Measurements from ENCODE around the gene DPYSL5.

DPYSL5 gene

GRCh38 chr2:26883956-26884355, 36.0 kb downstream of the DPYSL5 start:
- no peak overlapping the region for H3K4me3 ChIP-seq (ENCODE audit: low read length)
- no peak for TF ChIP-seq CTCF (conservative IDR thresholded peaks at IDR 0.05; ENCODE audit: low read depth, low read length)
- DNase-seq (ENCODE audit: low read depth), result no peak

- no peak for TF ChIP-seq CTCF (conservative IDR thresholded peaks at IDR 0.05; ENCODE audit: low read depth, low read length)
- peak; percentile 75 for DNase-seq (ENCODE audit: low read depth)
- H3K4me3 ChIP-seq (ENCODE audit: low read length), result no peak overlapping the region
Measured at GRCh38 chr2:26884486-26884885, 36.6 kb downstream of the DPYSL5 start.

GRCh38 chr2:26885651-26886329, 37.9 kb downstream of the DPYSL5 start:
- no peak for DNase-seq (ENCODE audit: low read depth)
- TF ChIP-seq CTCF (conservative IDR thresholded peaks at IDR 0.05; ENCODE audit: low read depth, low read length), result no peak
- no peak overlapping the region for H3K4me3 ChIP-seq (ENCODE audit: low read length)

DNA sequence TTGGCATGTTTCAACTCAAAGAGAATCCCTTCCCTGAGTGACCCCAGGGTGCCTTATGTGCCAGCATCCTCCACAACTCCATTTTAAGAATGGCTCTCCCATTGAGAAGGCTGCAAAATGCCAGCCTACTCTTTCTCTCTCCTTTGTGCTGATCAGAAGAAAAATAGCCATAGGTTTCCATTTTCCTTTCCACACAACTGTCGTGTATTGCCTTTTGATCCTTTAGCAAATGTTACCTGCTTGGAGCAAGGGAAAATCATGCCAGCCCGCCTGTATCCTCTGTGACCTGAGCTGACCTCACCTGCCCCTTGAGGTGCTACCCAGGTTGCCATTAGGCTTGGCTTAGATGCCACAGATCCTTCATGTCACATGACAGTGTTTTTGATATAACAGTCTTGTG, 38.8 kb downstream of the DPYSL5 start:
- no peak overlapping the region for H3K4me3 ChIP-seq (ENCODE audit: low read length)
- DNase-seq (ENCODE audit: low read depth), result no peak
- no peak for TF ChIP-seq CTCF (conservative IDR thresholded peaks at IDR 0.05; ENCODE audit: low read depth, low read length)

DNA sequence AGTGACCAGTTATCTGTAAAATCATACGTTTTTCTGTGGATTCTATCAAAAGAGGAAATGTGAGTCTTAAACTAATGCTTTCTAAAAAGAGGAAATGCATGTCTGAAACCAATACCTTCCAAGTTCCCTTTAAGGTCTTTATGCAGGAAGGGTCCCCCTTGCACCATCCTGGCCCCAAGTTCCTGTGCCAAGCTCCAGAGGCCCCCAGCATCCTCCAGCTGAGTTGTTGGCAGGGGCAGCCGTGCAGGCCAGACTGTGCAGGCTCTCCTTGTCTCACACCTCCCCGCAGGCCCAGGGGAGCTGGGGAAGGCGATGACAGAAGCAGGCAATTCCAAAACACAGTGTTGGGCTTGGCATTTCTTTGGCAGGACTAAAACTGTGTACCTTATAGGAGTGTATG, 39.2 kb downstream of the DPYSL5 start:
- H3K4me3 ChIP-seq (ENCODE audit: low read length), result no peak overlapping the region
- no peak for DNase-seq (ENCODE audit: low read depth)
- TF ChIP-seq CTCF (conservative IDR thresholded peaks at IDR 0.05; ENCODE audit: low read depth, low read length), result no peak

- DNase-seq (ENCODE audit: low read depth), result no peak
- no peak for TF ChIP-seq CTCF (conservative IDR thresholded peaks at IDR 0.05; ENCODE audit: low read depth, low read length)
Measured at GRCh38 chr2:26889796-26890195, 41.9 kb downstream of the DPYSL5 start.

DNA sequence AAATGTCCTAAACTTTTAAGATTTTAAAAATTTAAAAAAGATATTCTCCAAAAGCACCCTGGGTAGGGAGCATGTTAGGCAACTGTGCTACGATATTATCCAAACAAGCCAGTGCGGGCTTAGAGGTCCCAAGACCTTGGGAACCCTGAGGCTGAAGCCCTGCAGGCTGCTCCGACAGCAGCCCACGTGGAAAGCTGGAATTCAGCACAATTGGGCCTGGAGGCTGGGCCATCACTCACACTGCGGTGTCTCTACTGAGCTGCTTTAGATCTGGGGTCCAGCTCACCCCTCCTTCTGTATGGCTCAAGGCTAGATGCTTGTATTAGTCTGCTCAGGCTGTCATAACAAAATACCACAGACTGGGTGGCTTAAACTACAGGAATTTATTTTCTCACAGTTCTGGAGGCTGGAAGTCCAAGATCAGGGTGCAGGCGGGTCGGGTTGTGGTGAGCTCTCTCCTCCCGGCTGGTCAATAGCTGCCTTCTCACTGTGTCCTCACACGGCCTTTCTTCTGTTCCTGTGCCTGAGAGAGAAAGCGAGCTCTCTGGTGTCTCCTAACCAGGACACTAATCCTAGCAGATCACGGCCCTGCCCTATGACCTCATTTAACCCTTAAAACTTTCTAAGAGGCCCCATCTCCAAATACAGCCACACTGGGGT, 42.5 kb downstream of the DPYSL5 start:
- H3K4me3 ChIP-seq (ENCODE audit: low read length), result no peak overlapping the region
- DNase-seq (ENCODE audit: low read depth), result no peak
- TF ChIP-seq CTCF (conservative IDR thresholded peaks at IDR 0.05; ENCODE audit: low read depth, low read length), result no peak

More at GRCh38 chr2:26889796-26890195, 41.9 kb downstream of the DPYSL5 start:
- no peak overlapping the region for H3K4me3 ChIP-seq (ENCODE audit: low read length)

All from retinal pigment epithelial cell (primary cell).